SK-N-MC (cell line): ENCODE data around the gene CCDC27.

Source experiments
- EZH2 ChIP-seq: fragments of 200-600 bp; sonication (generic); IDR thresholded peaks from one replicate; pipeline ENCODE4 v1.6.1; 2017; ENCODE audit warnings: antibody characterized with exemption
- POLR2AphosphoS5 ChIP-seq: IDR thresholded peaks from 2 replicates; pipeline ENCODE4 v1.6.1; 2012; ENCODE audit warnings: mild to moderate bottlenecking, low read depth, low read length, borderline replicate concordance

- TF ChIP-seq EZH2 (no peak), POLR2AphosphoS5 (no peak)
These were observed 2.7 kb upstream of the CCDC27 start for GRCh38 chr1:3749512-3749911.
